Panc1 (cell line): ENCODE measurements around the gene PLD1. TPM values are rescaled to one million over a fixed set of nuclear protein-coding genes. Genes with fewer than 3 reads are reported as not detected.

Experiments
- ATAC-seq: fragments of 200-7000 bp; cut with Tn5 transposase; 2 replicates; pipeline ENCODE4 v1.9.1; 2020; ENCODE audit warnings: mild to moderate bottlenecking, moderate library complexity
- BruUV-seq: library from RNA; stranded (reverse); fragments of 400-500 nt; replicated peaks from 2 replicates; lab custom pipeline; 2021; lab: Mats Ljungman, UMichigan
- CTCF ChIA-PET: fragments of 300-600 bp; sonication (Branson Sonifier 250); formaldehyde crosslinking; loops from one replicate; lab custom pipeline; 2022; ENCODE audit warnings: antibody characterized with exemption; lab: Charles Lee
- POLR2A ChIA-PET: fragments of 300-600 bp; sonication (Branson Sonifier 250); formaldehyde crosslinking; loops from one replicate; lab custom pipeline; 2022; ENCODE audit warnings: antibody characterized with exemption; lab: Charles Lee
- DNase-seq: peaks from one replicate; pipeline ENCODE4 v3.0.0-alpha.2; 2010; ENCODE audit warnings: low read depth, low spot score
- H3K27ac ChIP-seq: 2 replicates; pipeline ENCODE4 v1.5.1; 2011; ENCODE audit warnings: mild to moderate bottlenecking, low read length, inconsistent platforms
- H3K27me3 ChIP-seq: fragments of 200-500 bp; sonication (Bioruptor generic); 2 replicates; pipeline ENCODE4 v1.6.0; 2014; ENCODE audit warnings: low read length, inconsistent platforms; ENCODE audit not compliant: control insufficient read depth, insufficient read depth
- H3K36me3 ChIP-seq: fragments of 200-500 bp; sonication (Bioruptor generic); 2 replicates; pipeline ENCODE4 v1.5.1; 2014; ENCODE audit warnings: inconsistent platforms, mild to moderate bottlenecking, low read length, moderate library complexity; ENCODE audit not compliant: control insufficient read depth, insufficient read depth
- H3K4me1 ChIP-seq: 2 replicates; pipeline ENCODE4 v1.5.1; 2011; ENCODE audit warnings: inconsistent platforms, mild to moderate bottlenecking, low read length, moderate library complexity; ENCODE audit not compliant: control insufficient read depth, insufficient read depth
- H3K4me3 ChIP-seq, 2 experiments: 2 replicates each; pipeline ENCODE4 v1.5.1; 2011 to 2012; ENCODE audit warnings: low read depth in 2 of 2, low read length in 2 of 2, mild to moderate bottlenecking in 2 of 2, inconsistent platforms in 1 of 2, moderate library complexity in 1 of 2
- H3K9me3 ChIP-seq: fragments of 200-500 bp; sonication (Bioruptor generic); 2 replicates; pipeline ENCODE4 v1.5.1; 2014; ENCODE audit warnings: low read depth, mild to moderate bottlenecking, inconsistent platforms, low read length, moderate library complexity; ENCODE audit not compliant: control insufficient read depth, insufficient read depth
- POLR2AphosphoS5 ChIP-seq: IDR thresholded peaks from 2 replicates; pipeline ENCODE4 v1.6.1; 2012; ENCODE audit warnings: mild to moderate bottlenecking, low read depth, low read length, moderate library complexity
- SIN3A ChIP-seq: IDR thresholded peaks from 2 replicates; pipeline ENCODE4 v1.6.1; 2012; ENCODE audit warnings: low read depth, mild to moderate bottlenecking, low read length, moderate library complexity, borderline replicate concordance; ENCODE audit not compliant: insufficient read depth
- TCF7L2 ChIP-seq: IDR thresholded peaks from 2 replicates; pipeline ENCODE4 v1.6.1; 2011; ENCODE audit warnings: mild to moderate bottlenecking, low read depth, low read length, inconsistent platforms
- in situ Hi-C: cut with HindIII; loops from 2 replicates; pipeline ENCODE4 v1.10.0; 2016; ENCODE audit warnings: low sequenced_read_pairs, low pct_unique_long_range_greater_than_20kb
- intact Hi-C: fragments of 100-400 bp; cut with micrococcal nuclease; formaldehyde crosslinking; loops from one replicate; pipeline ENCODE4 v1.10.0; 2022; ENCODE audit not compliant: unreplicated experiment
- total RNA-seq: library from RNA; stranded (reverse); gene quantifications from one replicate; pipeline ENCODE4 v1.2.1, GENCODE V29; 2021; ENCODE audit not compliant: unreplicated experiment
- TF ChIP-seq, protein P1 (sequence below), 2 experiments: IDR thresholded peaks; 2 replicates each; pipeline ENCODE4 v1.6.1; 2011 to 2012; ENCODE audit warnings: low read depth in 2 of 2, control low read depth in 1 of 2, low read length in 1 of 2, mild to moderate bottlenecking in 1 of 2, moderate library complexity in 1 of 2; ENCODE audit not compliant: insufficient read depth in 1 of 2
- TF ChIP-seq, protein P2 (sequence below): fragments of 450-650 bp; IDR thresholded peaks from 2 replicates; pipeline ENCODE4 v1.5.1; 2017; ENCODE audit warnings: mild to moderate bottlenecking

The PLD1 gene
- total RNA-seq, 1 experiment from 2014 or later, result 20.6 TPM

DNA sequence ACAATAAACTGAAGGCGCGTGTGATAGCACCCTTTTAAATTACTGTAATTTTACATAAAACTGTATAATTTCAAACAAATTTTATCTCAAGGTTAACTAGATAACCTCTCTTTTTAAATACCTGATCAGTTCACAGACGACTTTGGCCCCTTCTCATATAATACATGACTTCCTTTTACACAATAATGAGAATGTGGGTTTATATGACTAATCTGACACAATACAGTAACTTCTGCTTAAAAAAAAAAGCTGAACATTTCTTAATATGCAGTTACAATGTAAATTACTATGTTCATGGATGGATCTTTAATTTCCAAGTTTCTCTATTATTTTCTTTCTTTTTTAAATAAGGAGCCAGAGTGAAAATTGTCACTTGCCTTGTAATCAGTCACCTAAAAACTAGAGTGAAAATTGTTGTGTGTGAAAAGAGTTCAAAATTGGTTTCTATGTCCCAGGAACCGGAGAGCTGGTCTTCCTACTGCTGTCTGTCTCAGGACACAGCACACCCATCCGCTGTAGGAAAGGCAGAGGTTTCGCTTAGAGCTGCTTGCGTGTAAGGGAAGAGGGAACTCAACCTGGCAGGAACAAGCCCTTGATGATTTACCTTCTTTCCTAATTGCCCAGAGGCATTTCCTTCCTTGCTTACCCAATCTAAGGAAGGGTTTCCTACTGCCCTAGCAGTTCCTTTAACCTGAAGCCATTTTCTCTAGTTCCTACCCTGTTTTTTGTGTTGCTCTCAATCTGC, 33.3 kb downstream of the PLD1 start:
- no peaks in the 10 kb centered on the region for H3K27me3 ChIP-seq
- TF ChIP-seq, protein P1, sequence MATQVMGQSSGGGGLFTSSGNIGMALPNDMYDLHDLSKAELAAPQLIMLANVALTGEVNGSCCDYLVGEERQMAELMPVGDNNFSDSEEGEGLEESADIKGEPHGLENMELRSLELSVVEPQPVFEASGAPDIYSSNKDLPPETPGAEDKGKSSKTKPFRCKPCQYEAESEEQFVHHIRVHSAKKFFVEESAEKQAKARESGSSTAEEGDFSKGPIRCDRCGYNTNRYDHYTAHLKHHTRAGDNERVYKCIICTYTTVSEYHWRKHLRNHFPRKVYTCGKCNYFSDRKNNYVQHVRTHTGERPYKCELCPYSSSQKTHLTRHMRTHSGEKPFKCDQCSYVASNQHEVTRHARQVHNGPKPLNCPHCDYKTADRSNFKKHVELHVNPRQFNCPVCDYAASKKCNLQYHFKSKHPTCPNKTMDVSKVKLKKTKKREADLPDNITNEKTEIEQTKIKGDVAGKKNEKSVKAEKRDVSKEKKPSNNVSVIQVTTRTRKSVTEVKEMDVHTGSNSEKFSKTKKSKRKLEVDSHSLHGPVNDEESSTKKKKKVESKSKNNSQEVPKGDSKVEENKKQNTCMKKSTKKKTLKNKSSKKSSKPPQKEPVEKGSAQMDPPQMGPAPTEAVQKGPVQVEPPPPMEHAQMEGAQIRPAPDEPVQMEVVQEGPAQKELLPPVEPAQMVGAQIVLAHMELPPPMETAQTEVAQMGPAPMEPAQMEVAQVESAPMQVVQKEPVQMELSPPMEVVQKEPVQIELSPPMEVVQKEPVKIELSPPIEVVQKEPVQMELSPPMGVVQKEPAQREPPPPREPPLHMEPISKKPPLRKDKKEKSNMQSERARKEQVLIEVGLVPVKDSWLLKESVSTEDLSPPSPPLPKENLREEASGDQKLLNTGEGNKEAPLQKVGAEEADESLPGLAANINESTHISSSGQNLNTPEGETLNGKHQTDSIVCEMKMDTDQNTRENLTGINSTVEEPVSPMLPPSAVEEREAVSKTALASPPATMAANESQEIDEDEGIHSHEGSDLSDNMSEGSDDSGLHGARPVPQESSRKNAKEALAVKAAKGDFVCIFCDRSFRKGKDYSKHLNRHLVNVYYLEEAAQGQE (IDR thresholded peaks at IDR 0.05; ENCODE audit: insufficient read depth in 1 of 2, low read depth in 2 of 2, low read length in 1 of 2), result no peak
- TF ChIP-seq, protein P2, sequence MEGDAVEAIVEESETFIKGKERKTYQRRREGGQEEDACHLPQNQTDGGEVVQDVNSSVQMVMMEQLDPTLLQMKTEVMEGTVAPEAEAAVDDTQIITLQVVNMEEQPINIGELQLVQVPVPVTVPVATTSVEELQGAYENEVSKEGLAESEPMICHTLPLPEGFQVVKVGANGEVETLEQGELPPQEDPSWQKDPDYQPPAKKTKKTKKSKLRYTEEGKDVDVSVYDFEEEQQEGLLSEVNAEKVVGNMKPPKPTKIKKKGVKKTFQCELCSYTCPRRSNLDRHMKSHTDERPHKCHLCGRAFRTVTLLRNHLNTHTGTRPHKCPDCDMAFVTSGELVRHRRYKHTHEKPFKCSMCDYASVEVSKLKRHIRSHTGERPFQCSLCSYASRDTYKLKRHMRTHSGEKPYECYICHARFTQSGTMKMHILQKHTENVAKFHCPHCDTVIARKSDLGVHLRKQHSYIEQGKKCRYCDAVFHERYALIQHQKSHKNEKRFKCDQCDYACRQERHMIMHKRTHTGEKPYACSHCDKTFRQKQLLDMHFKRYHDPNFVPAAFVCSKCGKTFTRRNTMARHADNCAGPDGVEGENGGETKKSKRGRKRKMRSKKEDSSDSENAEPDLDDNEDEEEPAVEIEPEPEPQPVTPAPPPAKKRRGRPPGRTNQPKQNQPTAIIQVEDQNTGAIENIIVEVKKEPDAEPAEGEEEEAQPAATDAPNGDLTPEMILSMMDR, result no peak
- ChIA-PET CTCF (no interaction called here), POLR2A (interaction anchor here (0.5 to 0.7 kb wide), 2 partner anchors 422 to 801 kb away, joined by 3 to 4 read pairs; no protein-coding TSS in a partner anchor)
- intact Hi-C loops (no loop called here), in situ Hi-C loops (no loop called here)
- no peak overlapping the region for H3K4me3 ChIP-seq
- ATAC-seq (no peak), DNase-seq (no peak)
- H3K27ac ChIP-seq, result peak overlapping the region; percentile 72
- H3K36me3 ChIP-seq, result no peaks in the 10 kb centered on the region
- BruUV-seq, result no TSS peak
- H3K4me1 ChIP-seq, result peaks cover 42% of the 10 kb centered on the region
- no peaks in the 10 kb centered on the region for H3K9me3 ChIP-seq

DNA sequence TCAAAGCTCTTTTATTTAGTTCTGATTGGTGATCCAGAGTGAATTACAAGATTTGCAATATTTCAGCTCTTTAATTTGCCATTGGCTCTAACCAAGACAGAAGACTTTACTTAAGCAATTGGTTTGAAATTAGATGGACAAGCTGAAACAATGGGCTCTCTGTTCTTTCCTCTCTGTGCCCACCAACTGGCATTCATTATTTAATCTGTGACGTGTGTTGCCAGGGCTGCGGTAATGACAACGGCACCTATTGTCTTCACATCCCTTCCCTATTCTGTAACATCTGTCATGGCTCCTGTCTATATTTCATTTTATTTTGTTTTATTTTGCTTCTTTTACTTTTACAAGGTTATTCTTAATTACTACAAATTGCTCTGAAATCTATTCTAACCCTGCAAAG, 33.9 kb downstream of the PLD1 start:
- ChIA-PET POLR2A (no interaction called here), CTCF (no interaction called here)
- Histone ChIP-seq H3K27me3 (no peaks in the 10 kb centered on the region), H3K4me1 (peaks cover 39% of the 10 kb centered on the region), H3K4me3 (no peak overlapping the region), H3K27ac (peak overlapping the region; percentile 15), H3K36me3 (no peaks in the 10 kb centered on the region), H3K9me3 (no peaks in the 10 kb centered on the region)
- DNase-seq, result no peak
- in situ Hi-C loops, result no loop called here
- peak; percentile 52; the same call in 1 of the 2 replicates for ATAC-seq
- TF ChIP-seq TCF7L2, result no peak
- TF ChIP-seq POLR2AphosphoS5, result no peak
- TF ChIP-seq, protein P1 (IDR thresholded peaks at IDR 0.05; ENCODE audit: insufficient read depth in 1 of 2, low read depth in 2 of 2, low read length in 1 of 2), result no peak
- TF ChIP-seq, protein P2, result no peak
- no peak for TF ChIP-seq SIN3A
- intact Hi-C loops, result no loop called here
- no TSS peak for BruUV-seq
